Mononuclear cell (primary cell): ENCODE results near the gene PPM1M. TPM values are rescaled to one million over a fixed set of nuclear protein-coding genes. Genes with fewer than 3 reads are reported as not detected.
A peak's percentile ranks its signal among the peaks of the same experiment; 100 is the strongest.

Experiments used
- H3K27me3 ChIP-seq: 2 replicates; pipeline ENCODE4 v1.6.0; 2011; ENCODE audit warnings: low read length, control low read depth; ENCODE audit not compliant: insufficient read depth
- H3K4me1 ChIP-seq: 2 replicates; pipeline ENCODE4 v1.5.1; 2011; ENCODE audit warnings: mild to moderate bottlenecking, low read length, control low read depth; ENCODE audit not compliant: insufficient read depth
- H3K4me3 ChIP-seq: 2 replicates; pipeline ENCODE4 v1.5.1; 2011; ENCODE audit warnings: mild to moderate bottlenecking, low read length, moderate library complexity
- H3K9me3 ChIP-seq: 2 replicates; pipeline ENCODE4 v1.5.1; 2011; ENCODE audit warnings: low read depth, mild to moderate bottlenecking, control low read depth, low read length
- total RNA-seq: library from RNA; depleted of rRNA; stranded (reverse); fragments of >200 nt; gene quantifications from one replicate; pipeline ENCODE4 v1.2.3, GENCODE V29; 2012

The PPM1M gene
- total RNA-seq, 1 donor, result 31.2 TPM

DNA sequence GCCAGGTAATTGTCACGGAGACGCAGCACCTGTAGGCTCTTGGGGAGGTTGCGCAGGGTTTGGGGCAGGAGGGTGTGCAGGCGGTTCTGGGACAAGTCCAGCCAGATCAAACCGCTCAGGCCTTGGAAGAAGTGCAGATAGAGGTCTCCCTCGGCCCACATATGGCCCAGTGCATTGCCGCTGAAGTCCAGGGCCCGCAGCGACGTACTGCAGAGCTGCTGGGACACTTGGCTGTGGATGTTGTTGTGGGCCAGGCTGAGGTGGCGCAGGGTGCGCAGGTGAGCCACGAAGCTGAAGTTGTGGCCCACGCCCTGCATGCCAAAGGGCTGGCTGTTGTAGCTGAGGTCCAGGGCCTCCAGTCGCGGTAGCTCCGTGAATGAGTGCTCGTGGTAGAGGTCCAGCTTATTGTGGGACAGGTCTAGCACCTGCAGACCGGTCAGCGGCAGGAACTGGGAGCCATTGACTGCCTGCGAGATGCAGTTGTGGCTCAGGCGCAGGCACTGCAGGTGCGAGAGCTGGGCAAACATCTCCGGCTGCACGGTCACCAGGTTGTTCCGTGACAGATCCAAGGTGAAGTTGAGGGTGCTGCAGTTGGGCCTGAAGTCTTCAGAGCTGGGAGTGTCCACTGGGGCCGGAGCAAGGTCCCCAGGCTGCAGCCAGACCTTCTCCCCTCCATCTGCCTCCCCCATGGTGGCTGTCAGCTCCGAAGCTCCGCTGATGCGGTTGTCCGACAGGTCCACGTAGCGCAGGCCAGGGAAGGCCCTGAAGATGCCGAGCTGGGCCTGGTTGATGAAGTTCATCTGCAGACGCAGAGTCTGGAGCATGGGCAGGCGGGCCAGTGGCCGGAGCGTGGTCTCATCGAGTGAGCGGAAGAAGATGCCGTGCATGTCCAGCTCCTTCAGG, 23.0 kb upstream of the PPM1M start:
- Histone ChIP-seq H3K4me1 (peaks cover 82% of the 10 kb centered on the region), H3K9me3 (no peaks in the 10 kb centered on the region), H3K27me3 (no peaks in the 10 kb centered on the region), H3K4me3 (no peak overlapping the region)

- Histone ChIP-seq H3K27me3 (no peaks in the 10 kb centered on the region), H3K9me3 (no peaks in the 10 kb centered on the region), H3K4me3 (no peak overlapping the region), H3K4me1 (peaks cover 71% of the 10 kb centered on the region)
These were observed 21.8 kb upstream of the PPM1M start for GRCh38 chr3:52223449-52224408.

GRCh38 chr3:52225452-52226228, 19.9 kb upstream of the PPM1M start, which contains the start of gene TLR9:
TLR9 (minus strand) TSS chr3:52225645; CDS start chr3:52225529, 116 bp downstream.
- Histone ChIP-seq H3K4me1 (peaks cover 54% of the 10 kb centered on the region), H3K9me3 (no peaks in the 10 kb centered on the region), H3K4me3 (peak within 1 kb of the TSS; percentile 16), H3K27me3 (no peaks in the 10 kb centered on the region)

DNA sequence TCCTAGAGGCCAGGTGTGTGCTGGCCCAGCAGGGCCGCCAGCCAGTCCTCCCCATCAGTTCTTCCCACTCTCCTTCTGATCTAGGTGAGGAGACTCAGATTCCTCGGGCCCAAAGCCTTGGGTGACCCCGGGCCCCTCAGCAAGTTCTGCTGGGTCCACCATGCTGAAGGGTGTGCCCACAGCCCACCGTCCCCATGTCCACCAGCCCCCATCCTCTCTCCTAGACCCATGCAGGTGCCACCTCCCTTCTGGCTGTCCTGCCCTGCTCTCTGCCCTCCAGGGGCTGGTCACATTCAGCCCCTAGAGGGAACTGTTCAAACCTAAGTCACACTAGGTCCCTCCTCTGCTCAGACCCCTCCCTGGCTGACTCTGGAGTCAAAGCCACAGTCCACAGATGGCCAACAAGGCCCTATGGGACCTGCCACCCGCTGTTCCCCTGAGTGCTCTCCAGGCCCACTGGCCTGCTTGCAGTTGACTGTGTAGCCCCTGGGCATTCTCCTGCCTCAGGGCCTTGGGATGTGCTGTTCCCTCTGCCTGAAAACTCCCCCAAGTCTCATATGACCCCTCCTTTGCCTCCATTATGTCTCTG, 19.2 kb upstream of the PPM1M start:
- H3K9me3 ChIP-seq, result no peaks in the 10 kb centered on the region
- no peaks in the 10 kb centered on the region for H3K27me3 ChIP-seq
- no peak overlapping the region for H3K4me3 ChIP-seq
- H3K4me1 ChIP-seq, result peaks cover 49% of the 10 kb centered on the region

DNA sequence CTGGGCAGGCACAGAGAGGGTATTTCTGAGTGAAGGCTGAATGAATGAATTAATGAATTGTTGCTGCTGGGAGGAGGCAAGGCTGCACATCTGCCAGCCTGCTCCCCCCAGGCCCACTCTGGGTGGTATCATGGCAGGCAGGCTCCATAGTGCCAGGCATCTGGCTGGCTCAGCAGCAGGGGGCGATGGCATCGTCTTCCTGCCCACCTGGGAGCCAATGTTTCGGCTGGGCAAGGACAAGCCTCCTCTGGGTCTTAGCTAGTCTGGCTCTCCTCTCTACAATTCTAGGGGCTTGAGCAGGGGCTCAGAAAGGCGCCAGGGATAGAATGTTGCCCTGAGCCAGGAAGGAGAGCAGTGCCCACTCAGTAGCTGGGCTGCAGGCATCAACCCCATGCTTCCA, 18.4 kb upstream of the PPM1M start:
- Histone ChIP-seq H3K27me3 (no peaks in the 10 kb centered on the region), H3K4me1 (peaks cover 50% of the 10 kb centered on the region), H3K4me3 (no peak overlapping the region), H3K9me3 (no peaks in the 10 kb centered on the region)

- Histone ChIP-seq H3K27me3 (no peaks in the 10 kb centered on the region), H3K4me1 (peaks cover 51% of the 10 kb centered on the region), H3K9me3 (no peaks in the 10 kb centered on the region), H3K4me3 (no peak overlapping the region)
These were observed 17.8 kb upstream of the PPM1M start for GRCh38 chr3:52227766-52228165.

DNA sequence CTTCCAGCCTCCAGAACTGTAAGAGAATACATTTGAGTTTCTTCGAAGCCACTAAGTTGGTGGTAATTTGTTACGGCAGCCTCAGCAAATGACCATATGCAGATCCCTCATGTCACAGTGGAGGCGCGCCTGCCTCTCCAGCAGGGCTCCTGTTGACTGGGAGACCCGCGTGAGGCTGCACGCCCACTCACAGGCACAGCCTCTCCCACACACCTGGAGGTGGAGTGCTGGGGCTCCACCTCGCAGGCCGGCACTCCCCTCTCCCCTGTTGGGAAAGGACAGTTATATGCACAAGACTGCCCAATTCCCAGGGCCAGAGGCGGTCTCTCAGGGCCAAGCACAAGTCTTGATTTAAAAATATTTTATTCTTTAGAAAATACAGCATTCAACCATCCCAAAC, 17.3 kb upstream of the PPM1M start:
- Histone ChIP-seq H3K4me3 (no peak overlapping the region), H3K4me1 (peaks cover 52% of the 10 kb centered on the region), H3K9me3 (no peaks in the 10 kb centered on the region), H3K27me3 (no peaks in the 10 kb centered on the region)

GRCh38 chr3:52228751-52229291, 16.7 kb upstream of the PPM1M start:
- Histone ChIP-seq H3K4me3 (no peak overlapping the region), H3K27me3 (no peaks in the 10 kb centered on the region), H3K4me1 (peaks cover 54% of the 10 kb centered on the region), H3K9me3 (no peaks in the 10 kb centered on the region)

GRCh38 chr3:52229656-52230055, 15.9 kb upstream of the PPM1M start:
- H3K27me3 ChIP-seq, result no peaks in the 10 kb centered on the region
- no peak overlapping the region for H3K4me3 ChIP-seq
- no peaks in the 10 kb centered on the region for H3K9me3 ChIP-seq
- peaks cover 54% of the 10 kb centered on the region for H3K4me1 ChIP-seq

DNA sequence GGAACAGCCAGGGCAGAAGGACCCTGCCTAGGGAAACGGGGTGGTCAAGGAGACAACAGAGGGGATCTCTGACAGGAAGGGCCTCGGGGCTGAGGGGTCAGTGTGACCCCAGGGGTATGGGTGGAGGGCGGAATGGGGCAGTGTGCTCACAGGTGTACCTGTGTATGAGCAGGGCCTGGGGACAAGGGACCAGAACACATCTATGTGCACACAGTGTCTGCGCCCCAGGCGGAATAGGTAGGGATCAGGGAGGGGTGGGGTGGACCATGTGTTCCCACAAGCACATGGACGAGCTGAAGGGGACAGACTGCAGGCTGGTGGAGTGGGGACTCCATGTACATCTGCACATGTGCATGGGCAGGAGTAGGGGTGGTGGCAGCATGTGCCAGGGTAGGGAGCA, 15.1 kb upstream of the PPM1M start:
- Histone ChIP-seq H3K9me3 (no peaks in the 10 kb centered on the region), H3K4me3 (no peak overlapping the region), H3K4me1 (peaks cover 54% of the 10 kb centered on the region)

GRCh38 chr3:52230889-52231499, 14.6 kb upstream of the PPM1M start:
- Histone ChIP-seq H3K9me3 (no peaks in the 10 kb centered on the region), H3K27me3 (no peaks in the 10 kb centered on the region), H3K4me1 (peaks cover 54% of the 10 kb centered on the region), H3K4me3 (no peak overlapping the region)

More for the DNA sequence above, 15.1 kb upstream of the PPM1M start:
- H3K27me3 ChIP-seq, result no peaks in the 10 kb centered on the region

- no peaks in the 10 kb centered on the region for H3K9me3 ChIP-seq
- no peaks in the 10 kb centered on the region for H3K27me3 ChIP-seq
- peaks cover 54% of the 10 kb centered on the region for H3K4me1 ChIP-seq
- H3K4me3 ChIP-seq, result no peak overlapping the region
These were observed 13.9 kb upstream of the PPM1M start for GRCh38 chr3:52231502-52232278.
